Suprapubic skin (tissue), 4 donors: ENCODE data around the gene CLASP1. TPM values are rescaled to one million over a fixed set of nuclear protein-coding genes. Genes with fewer than 3 reads are reported as not detected.

Experiments
- DNase-seq, 2 donors: peaks; one replicate each; pipeline ENCODE4 v3.0.0-alpha.2; 2019; ENCODE audit warnings: low spot score in 2 of 2
- H3K27ac ChIP-seq: fragments of 200-600 bp; sonication (generic); one replicate; pipeline ENCODE4 v1.5.1; 2019
- H3K27me3 ChIP-seq: fragments of 200-600 bp; sonication (generic); one replicate; pipeline ENCODE4 v1.5.1; 2019
- H3K36me3 ChIP-seq: fragments of 200-600 bp; sonication (generic); one replicate; pipeline ENCODE4 v1.5.1; 2019
- H3K4me1 ChIP-seq: fragments of 200-600 bp; sonication (generic); one replicate; pipeline ENCODE4 v1.5.1; 2019
- H3K4me3 ChIP-seq: fragments of 200-600 bp; sonication (generic); one replicate; pipeline ENCODE4 v1.5.1; 2019; ENCODE audit warnings: mild to moderate bottlenecking
- H3K9me3 ChIP-seq: fragments of 200-600 bp; sonication (generic); one replicate; pipeline ENCODE4 v1.5.1; 2019
- CTCF ChIP-seq, 2 donors: fragments of 200-600 bp in 1 of 2; fragments of 450-650 bp in 1 of 2; sonication (generic) in 1 of 2; IDR thresholded peaks; one replicate each; pipeline ENCODE4 v1.5.1; 2016 to 2019; ENCODE audit warnings: antibody characterized with exemption in 2 of 2, mild to moderate bottlenecking in 1 of 2, moderate library complexity in 1 of 2
- EP300 ChIP-seq: sonication (generic); formaldehyde crosslinking; IDR thresholded peaks from one replicate; pipeline ENCODE4 v1.6.1; 2017; ENCODE audit warnings: antibody characterized with exemption
- POLR2A ChIP-seq, 2 donors: fragments of 450-650 bp; IDR thresholded peaks; one replicate each; pipeline ENCODE4 v1.6.1; 2017; ENCODE audit warnings: antibody characterized with exemption in 2 of 2, mild to moderate bottlenecking in 2 of 2, moderate library complexity in 2 of 2
- POLR2AphosphoS5 ChIP-seq, 3 donors: sonication (generic); formaldehyde crosslinking; IDR thresholded peaks; one replicate each; pipeline ENCODE4 v1.6.1; 2017; ENCODE audit warnings: antibody characterized with exemption in 3 of 3
- WGBS: methylation state at CpG from one replicate; pipeline ENCODE4 v1.1.5; 2018; 5-methylcytosine and 5-hydroxymethylcytosine counted together
- total RNA-seq, 4 donors: library from RNA; depleted of rRNA; stranded (reverse); fragments of >200 nt; gene quantifications; one replicate each; pipeline ENCODE4 v1.1.0, GENCODE V29; 2016

Gene CLASP1
- total RNA-seq, 4 donors from 2014 or later: 53.3 to 99.5 (median 67.6) TPM

GRCh38 chr2:121475811-121476571 is 173.3 kb downstream of the CLASP1 start:
- Histone ChIP-seq H3K27me3 (no peaks in the 10 kb centered on the region), H3K4me1 (peaks cover 28% of the 10 kb centered on the region), H3K9me3 (no peaks in the 10 kb centered on the region), H3K4me3 (no peak overlapping the region), H3K27ac (no peak overlapping the region), H3K36me3 (no peaks in the 10 kb centered on the region)
- TF ChIP-seq CTCF (IDR thresholded peaks at IDR 0.05) (no peak), EP300 (no peak), POLR2A (IDR thresholded peaks at IDR 0.05) (no peak), POLR2AphosphoS5 (IDR thresholded peaks at IDR 0.05) (no peak)
- no peak for DNase-seq
- 82% methylated on average over 4 of the region's 4 CpGs for WGBS

GRCh38 chr2:121473512-121473911 is 175.8 kb downstream of the CLASP1 start:
- 85% methylated on average over 2 of the region's 2 CpGs for WGBS
- H3K27ac ChIP-seq: no peak overlapping the region
- DNase-seq: no peak
- TF ChIP-seq EP300 (no peak), POLR2AphosphoS5 (IDR thresholded peaks at IDR 0.05) (no peak), POLR2A (IDR thresholded peaks at IDR 0.05) (no peak), CTCF (IDR thresholded peaks at IDR 0.05) (no peak)
- H3K4me3 ChIP-seq: no peak overlapping the region
- peaks cover 13% of the 10 kb centered on the region for H3K4me1 ChIP-seq
- H3K36me3 ChIP-seq: peaks cover 13% of the 10 kb centered on the region
- no peaks in the 10 kb centered on the region for H3K27me3 ChIP-seq
- no peaks in the 10 kb centered on the region for H3K9me3 ChIP-seq

GRCh38 chr2:121472470-121472993 is 176.7 kb downstream of the CLASP1 start:
- no peak for DNase-seq
- Histone ChIP-seq H3K4me1 (peaks cover 13% of the 10 kb centered on the region), H3K4me3 (no peak overlapping the region), H3K36me3 (peaks cover 23% of the 10 kb centered on the region), H3K27ac (no peak overlapping the region), H3K27me3 (no peaks in the 10 kb centered on the region), H3K9me3 (no peaks in the 10 kb centered on the region)
- WGBS: 82% methylated on average over 2 of the region's 2 CpGs
- TF ChIP-seq POLR2AphosphoS5 (IDR thresholded peaks at IDR 0.05): no peak
- TF ChIP-seq CTCF (IDR thresholded peaks at IDR 0.05): no peak
- no peak for TF ChIP-seq EP300
- no peak for TF ChIP-seq POLR2A (IDR thresholded peaks at IDR 0.05)

GRCh38 chr2:121471532-121472469 is 177.5 kb downstream of the CLASP1 start:
- WGBS: 80% methylated on average over 8 of the region's 8 CpGs
- Histone ChIP-seq H3K27me3 (no peaks in the 10 kb centered on the region), H3K36me3 (peaks cover 30% of the 10 kb centered on the region), H3K9me3 (no peaks in the 10 kb centered on the region), H3K4me1 (peaks cover 11% of the 10 kb centered on the region), H3K27ac (no peak overlapping the region), H3K4me3 (no peak overlapping the region)
- no peak for TF ChIP-seq CTCF (IDR thresholded peaks at IDR 0.05)
- no peak for TF ChIP-seq POLR2A (IDR thresholded peaks at IDR 0.05)
- TF ChIP-seq POLR2AphosphoS5 (IDR thresholded peaks at IDR 0.05): no peak
- no peak for TF ChIP-seq EP300
- DNase-seq: no peak

GRCh38 chr2:121470917-121471316 is 178.3 kb downstream of the CLASP1 start:
- no peak for DNase-seq
- H3K4me1 ChIP-seq: peaks cover 5% of the 10 kb centered on the region
- H3K27me3 ChIP-seq: no peaks in the 10 kb centered on the region
- H3K9me3 ChIP-seq: no peaks in the 10 kb centered on the region
- WGBS: 95% methylated on average over 4 of the region's 4 CpGs
- no peak for TF ChIP-seq EP300
- TF ChIP-seq CTCF (IDR thresholded peaks at IDR 0.05): no peak
- TF ChIP-seq POLR2A (IDR thresholded peaks at IDR 0.05): no peak
- no peak for TF ChIP-seq POLR2AphosphoS5 (IDR thresholded peaks at IDR 0.05)
- no peak overlapping the region for H3K4me3 ChIP-seq
- no peak overlapping the region for H3K27ac ChIP-seq
- peaks cover 35% of the 10 kb centered on the region for H3K36me3 ChIP-seq
